Large intestine (tissue), 3 donors: Measurements from ENCODE around the gene RNF126. TPM values are rescaled to one million over a fixed set of nuclear protein-coding genes. Genes with fewer than 3 reads are reported as not detected.

Experiments
- DNase-seq, 2 donors: peaks; one replicate each; pipeline versions ENCODE4 v3.0.0 to v3.0.0-alpha.2; 2013
- H3K27ac ChIP-seq: one replicate; pipeline ENCODE4 v1.5.1; 2013; ENCODE audit warnings: low read length
- H3K27me3 ChIP-seq: 2 replicates; pipeline ENCODE4 v1.6.1; 2013; ENCODE audit warnings: low read length; ENCODE audit not compliant: control insufficient read depth, insufficient read depth
- H3K36me3 ChIP-seq: 2 replicates; pipeline ENCODE4 v1.6.1; 2013; ENCODE audit warnings: low read length; ENCODE audit not compliant: control insufficient read depth, insufficient read depth
- H3K4me1 ChIP-seq: one replicate; pipeline ENCODE4 v1.6.1; 2013; ENCODE audit warnings: low read length; ENCODE audit not compliant: control insufficient read depth, insufficient read depth
- H3K4me3 ChIP-seq: one replicate; pipeline ENCODE4 v1.5.1; 2013; ENCODE audit warnings: low read length
- H3K9me3 ChIP-seq: one replicate; pipeline ENCODE4 v1.6.1; 2013; ENCODE audit warnings: mild to moderate bottlenecking, low read depth, low read length, moderate library complexity; ENCODE audit not compliant: control insufficient read depth
- WGBS: methylation state at CpG from one replicate; pipeline ENCODE4 v1.1.5; 2013; ENCODE audit warnings: low lambda C conversion rate; ENCODE audit not compliant: insufficient coverage; 5-methylcytosine and 5-hydroxymethylcytosine counted together
- polyA plus RNA-seq: library from polyadenylated mRNA; unstranded; fragments of 120-200 nt; gene quantifications from one replicate; pipeline ENCODE4 v1.2.1, GENCODE V29; 2013

The RNF126 gene
- polyA plus RNA-seq, 1 donor, result 41.4 TPM

DNA sequence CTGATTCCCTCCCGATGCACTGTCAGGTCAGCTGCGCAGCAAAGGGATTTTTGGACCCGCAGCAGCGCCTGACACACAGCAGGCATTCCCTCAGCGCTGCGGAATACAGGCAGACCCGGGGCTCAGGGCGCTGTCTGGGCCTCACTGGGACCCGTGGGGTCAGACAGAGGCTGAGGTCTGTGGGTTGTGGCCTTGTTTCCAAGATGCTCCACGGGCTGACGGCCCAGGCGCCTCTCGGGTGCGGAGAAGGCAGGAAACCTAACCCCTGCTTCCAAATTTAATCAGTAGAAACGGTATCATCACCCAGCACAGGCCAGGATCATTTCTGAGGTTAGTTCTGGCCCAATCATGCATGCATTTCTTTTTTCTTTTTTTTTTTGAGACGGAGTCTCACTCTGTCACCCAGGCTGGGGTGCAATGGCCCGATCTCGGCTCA is 686 bp upstream of the RNF126 start:
- Histone ChIP-seq H3K4me3 (peak overlapping the region; percentile 67), H3K27ac (peak overlapping the region; percentile 99), H3K27me3 (no peaks in the 10 kb centered on the region), H3K4me1 (peaks cover 46% of the 10 kb centered on the region), H3K9me3 (peaks cover 23% of the 10 kb centered on the region), H3K36me3 (no peaks in the 10 kb centered on the region)
- no CpG with 5 or more reads among the region's 18 CpGs for WGBS
- DNase-seq, result peak in 1 of 2 donors; percentile 33

DNA sequence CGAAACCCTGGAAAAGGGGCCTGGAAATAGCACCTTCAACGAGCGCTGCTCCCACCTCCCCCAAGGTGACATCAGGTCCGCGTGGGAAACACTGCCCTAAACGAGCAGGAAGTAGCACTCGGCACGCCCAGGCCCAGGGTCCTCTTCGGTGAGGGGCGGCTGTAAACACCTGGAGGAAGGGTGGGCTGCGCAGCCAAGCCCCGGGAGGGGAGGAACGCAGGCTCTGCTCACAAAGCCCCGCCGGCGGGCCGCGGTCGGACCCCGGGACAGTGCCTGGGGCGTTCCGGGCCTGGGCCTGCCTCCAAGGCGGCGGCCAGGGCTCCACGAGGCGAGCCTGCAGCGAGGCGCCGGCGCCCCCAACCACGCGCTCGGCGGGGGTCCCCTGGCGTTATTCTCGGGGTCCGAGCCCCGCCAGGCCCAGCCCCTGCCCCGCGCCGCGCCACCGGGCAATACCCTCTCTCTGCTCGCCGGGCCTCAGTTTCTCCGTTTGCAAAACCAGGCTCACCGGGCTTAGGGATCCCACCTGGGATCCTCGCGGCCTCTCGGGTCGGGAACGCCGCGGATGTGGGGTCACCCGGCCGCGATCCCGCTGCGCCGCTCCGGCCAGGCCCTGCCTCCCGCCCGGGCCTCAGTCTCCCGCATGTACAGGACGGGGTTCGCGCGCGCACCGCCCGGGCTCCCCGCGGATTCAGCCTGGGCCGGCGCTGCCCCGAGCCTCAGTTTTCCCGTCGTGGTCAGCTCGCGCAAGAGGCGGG is 630 bp downstream of the RNF126 start:
- Histone ChIP-seq H3K4me1 (peaks cover 58% of the 10 kb centered on the region), H3K9me3 (peaks cover 20% of the 10 kb centered on the region), H3K36me3 (peaks cover 8% of the 10 kb centered on the region), H3K27ac (peak overlapping the region; percentile 95), H3K4me3 (peak overlapping the region; percentile 64), H3K27me3 (no peaks in the 10 kb centered on the region)
- no CpG with 5 or more reads among the region's 81 CpGs for WGBS
- DNase-seq, result peak; percentile 74 to 83

DNA sequence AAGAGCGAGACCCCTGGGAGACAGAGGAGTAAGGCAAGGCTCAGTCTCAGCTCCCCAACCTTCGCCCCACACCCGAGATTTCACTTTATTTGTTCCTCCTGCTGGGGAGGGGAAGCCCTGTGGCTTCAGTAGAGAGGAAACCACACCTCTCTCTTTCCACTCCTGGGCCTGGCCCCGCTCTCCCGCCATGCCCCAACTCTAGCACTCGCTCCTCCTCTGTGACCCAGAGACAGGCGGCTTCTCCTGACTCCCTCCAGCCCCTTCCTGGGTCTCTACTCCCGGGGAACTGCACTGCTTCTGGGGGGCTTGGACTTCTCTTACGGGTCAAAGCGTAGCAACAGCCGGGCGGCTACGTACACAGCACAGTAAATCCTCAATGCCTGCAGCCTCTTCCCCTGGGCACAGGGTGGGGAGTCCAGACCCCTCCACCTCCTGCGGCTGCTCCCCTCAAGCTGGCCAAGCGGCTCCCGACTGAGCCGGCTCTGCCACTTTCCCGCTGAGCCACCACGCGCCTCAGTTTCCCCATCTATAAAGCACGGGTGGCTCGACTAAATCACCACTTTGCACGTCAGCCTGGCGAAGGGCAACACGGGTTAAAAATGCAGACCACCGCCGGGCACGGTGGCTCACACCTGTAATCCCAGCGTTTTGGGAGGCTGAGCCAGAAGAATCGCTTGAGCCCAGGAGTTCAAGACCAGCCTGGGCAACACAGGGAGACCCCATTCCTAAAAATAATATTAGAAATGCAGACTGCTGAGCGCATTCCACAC is 1.4 kb downstream of the RNF126 start:
- Histone ChIP-seq H3K4me1 (peaks cover 63% of the 10 kb centered on the region), H3K27me3 (no peaks in the 10 kb centered on the region), H3K9me3 (peaks cover 16% of the 10 kb centered on the region), H3K4me3 (peak overlapping the region; percentile 64), H3K27ac (peak overlapping the region; percentile 95), H3K36me3 (peaks cover 13% of the 10 kb centered on the region)
- DNase-seq, result peak in 1 of 2 donors; percentile 59
- WGBS, result 0% methylated on average over 3 of the region's 31 CpGs

DNA sequence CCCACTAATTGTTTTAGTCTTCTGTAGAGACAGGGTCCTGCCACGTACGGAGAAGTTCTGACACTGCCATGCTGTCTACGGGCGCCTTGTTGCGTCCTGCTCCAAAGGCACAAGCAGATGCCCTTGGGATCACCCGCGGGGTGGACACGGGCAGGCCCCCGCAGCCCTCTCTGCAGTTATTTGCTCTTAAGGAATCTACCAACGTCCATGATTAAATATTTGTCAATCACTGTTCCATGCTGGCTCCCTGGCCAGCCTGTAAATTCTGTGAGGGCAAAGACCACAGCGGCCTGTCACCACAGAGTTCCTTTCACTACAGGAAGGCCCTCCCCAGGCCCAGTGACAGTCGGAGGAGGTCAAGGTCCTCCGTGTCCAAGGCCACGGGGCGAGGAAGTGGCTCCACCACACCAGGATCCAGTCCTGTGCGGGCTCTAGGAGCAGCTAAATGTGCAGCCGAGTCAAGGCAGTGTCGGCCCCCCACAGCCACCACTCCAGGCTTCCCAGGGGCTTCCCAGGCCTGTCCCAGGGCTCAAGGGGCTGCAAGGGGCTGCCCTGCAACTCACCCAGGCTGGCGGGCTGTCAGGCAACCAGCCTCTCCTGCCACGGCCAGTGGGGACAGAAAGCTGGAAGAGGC is 2.1 kb downstream of the RNF126 start:
- Histone ChIP-seq H3K27ac (peak overlapping the region; percentile 95), H3K4me1 (peaks cover 63% of the 10 kb centered on the region), H3K36me3 (peaks cover 13% of the 10 kb centered on the region), H3K27me3 (no peaks in the 10 kb centered on the region), H3K9me3 (peaks cover 16% of the 10 kb centered on the region), H3K4me3 (peak overlapping the region; percentile 64)
- peak; percentile 79 to 90 for DNase-seq
- WGBS, result no CpG with 5 or more reads among the region's 20 CpGs

DNA sequence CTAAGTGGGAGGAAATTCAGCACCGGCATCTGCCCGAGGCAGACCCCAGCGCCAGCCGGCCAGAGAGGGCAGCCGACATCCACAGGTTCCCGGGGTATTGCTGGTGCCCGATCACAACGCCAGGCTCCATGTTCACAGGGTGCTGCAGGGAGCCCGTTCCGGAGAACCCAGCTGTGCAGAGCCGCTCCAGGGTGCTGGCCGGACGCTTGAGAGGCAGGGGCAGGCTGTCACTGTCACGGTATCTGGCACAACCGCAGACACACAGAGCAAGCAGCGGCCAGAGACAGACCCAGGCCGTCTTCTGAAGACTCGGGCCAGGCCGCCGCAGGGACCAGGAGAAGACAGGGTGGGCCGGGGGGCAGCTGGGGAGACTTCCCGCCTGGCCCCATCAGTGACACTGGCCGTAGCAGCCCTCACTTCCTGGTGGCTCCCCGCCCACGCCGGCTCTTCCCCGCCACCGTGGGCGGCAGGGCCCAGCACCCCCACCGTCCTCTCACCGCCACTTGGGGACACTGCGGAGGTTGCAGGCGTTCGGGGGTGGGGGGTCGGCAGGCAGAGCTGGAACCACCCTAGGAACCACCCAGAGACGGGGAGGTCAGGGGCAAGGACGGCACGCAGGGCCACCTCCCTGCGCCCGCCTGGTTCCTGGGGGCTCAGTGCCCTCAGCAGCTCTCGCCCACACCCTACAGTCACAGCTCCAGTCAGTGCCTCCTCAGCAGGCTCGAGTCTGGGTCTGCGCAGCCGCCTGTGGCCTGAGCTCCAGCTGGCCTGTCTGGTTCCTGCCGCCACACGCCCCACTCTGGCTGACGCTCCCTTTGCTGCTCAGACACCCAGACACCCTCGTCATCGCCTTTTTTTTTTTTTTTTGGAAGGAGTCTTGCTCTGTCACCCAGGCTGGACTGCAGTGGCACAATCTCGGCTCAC is 3.8 kb downstream of the RNF126 start:
- Histone ChIP-seq H3K9me3 (peaks cover 17% of the 10 kb centered on the region), H3K36me3 (peaks cover 20% of the 10 kb centered on the region), H3K4me3 (no peak overlapping the region), H3K4me1 (peaks cover 53% of the 10 kb centered on the region), H3K27ac (no peak overlapping the region), H3K27me3 (no peaks in the 10 kb centered on the region)
- DNase-seq, result no peak
- 52% methylated on average over 2 of the region's 50 CpGs for whole genome bisulfite sequencing

DNA sequence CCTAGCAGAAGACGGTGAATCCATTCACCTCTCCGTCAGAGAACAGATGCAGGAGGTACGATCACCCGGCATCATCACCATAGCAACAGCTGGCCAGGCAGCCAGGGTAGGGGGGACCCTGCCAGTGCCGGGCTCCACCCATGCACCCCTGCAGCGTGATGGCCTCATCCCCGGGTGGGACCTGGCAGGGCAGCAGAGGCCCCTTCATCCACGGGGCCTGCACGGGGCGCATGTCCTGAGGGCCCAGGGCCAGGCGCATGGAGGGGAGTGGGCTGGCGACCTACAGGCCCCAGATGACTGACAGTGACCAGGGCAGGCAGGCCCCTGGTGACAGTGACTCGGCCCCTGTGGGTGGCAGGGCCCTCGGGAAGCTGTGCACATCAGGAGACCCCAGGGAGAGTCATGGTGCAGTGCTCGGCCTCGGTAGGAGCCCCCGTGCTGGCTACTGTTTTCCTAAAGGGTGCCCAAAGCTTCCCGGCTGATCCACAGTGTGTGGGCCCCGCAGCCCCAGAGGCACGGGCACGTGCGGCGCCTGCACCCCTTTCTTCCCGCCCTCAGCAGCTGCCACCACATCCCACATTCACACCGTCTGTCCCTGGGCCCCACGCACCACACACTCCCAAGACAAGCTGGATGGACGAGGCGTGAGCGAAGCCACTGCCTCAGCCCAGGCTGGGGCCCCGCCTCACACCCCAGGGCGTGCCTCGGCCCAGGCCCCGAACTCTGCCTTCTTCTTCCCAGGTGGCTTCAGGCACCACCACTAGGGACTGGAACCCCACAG is 4.8 kb downstream of the RNF126 start:
- peaks cover 45% of the 10 kb centered on the region for H3K4me1 ChIP-seq
- H3K27ac ChIP-seq, result no peak overlapping the region
- H3K27me3 ChIP-seq, result no peaks in the 10 kb centered on the region
- DNase-seq, result peak in 1 of 2 donors; percentile 47
- WGBS, result no CpG with 5 or more reads among the region's 33 CpGs
- no peak overlapping the region for H3K4me3 ChIP-seq
- peaks cover 21% of the 10 kb centered on the region for H3K9me3 ChIP-seq
- H3K36me3 ChIP-seq, result peaks cover 29% of the 10 kb centered on the region

DNA sequence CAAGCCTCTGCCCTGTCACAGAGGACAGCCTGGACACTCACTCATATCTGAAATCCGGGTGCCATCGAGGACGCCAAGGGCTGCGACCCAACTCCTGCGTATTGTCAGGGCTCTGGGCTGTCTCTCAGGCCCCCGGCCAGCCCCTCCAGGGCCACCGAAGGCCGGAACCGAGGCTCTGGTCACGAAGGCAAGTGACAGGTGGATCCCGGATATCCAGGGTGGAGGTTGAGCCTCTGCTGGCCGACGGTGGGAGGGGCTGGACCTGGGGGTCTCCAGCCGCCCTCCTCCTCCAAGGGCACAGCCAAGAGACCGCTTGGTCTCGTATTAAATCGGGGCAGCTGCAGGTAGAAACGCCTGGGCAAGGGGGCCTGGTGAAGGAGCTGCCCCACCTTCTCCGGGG is 5.4 kb downstream of the RNF126 start:
- peaks cover 35% of the 10 kb centered on the region for H3K36me3 ChIP-seq
- H3K4me1 ChIP-seq, result peaks cover 45% of the 10 kb centered on the region
- H3K9me3 ChIP-seq, result peaks cover 20% of the 10 kb centered on the region
- no peaks in the 10 kb centered on the region for H3K27me3 ChIP-seq
- no peak for DNase-seq
- WGBS, result no CpG with 5 or more reads among the region's 19 CpGs
- no peak overlapping the region for H3K27ac ChIP-seq
- no peak overlapping the region for H3K4me3 ChIP-seq

DNA sequence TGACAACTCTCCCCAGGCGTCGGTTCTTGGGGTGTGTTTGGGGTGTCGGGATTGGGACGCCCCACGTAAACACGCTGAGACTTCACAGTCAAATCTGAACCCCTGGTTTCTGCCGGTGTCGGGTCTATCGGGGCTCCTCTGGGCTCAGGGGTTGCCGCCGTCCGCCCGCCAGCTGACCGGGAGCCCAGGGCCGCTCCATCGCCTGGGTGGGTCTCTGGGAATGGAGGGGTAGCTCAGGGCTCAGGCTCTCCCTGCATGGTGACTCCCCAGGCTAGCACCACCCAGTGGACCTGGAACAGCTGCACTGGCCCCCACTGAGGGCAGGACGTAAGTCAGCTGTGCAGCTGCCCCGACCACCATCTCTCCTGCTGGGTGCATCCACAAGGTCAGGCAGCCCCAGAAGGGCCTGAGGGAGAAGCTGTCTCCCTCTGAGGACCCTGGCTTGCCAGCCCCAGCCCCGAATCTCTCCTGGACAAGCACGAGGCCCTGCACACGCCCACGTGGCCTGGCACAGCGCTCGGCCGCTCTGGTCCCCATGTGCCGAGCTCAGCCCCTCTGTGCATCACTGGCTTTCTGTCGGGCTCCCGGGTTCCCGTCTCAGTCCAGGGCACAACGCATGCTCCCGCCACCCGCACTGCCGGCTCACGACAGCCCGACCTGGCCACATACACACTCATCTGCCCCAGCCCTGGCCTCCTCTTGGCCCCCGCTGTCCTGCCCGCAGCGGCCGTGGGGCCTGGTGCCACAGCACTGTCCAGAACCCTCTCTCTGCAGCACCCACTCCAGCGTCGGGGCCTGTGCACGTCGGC is 6.1 kb downstream of the RNF126 start:
- Histone ChIP-seq H3K27me3 (no peaks in the 10 kb centered on the region), H3K4me3 (no peak overlapping the region), H3K4me1 (peaks cover 45% of the 10 kb centered on the region), H3K36me3 (peaks cover 42% of the 10 kb centered on the region), H3K9me3 (peaks cover 20% of the 10 kb centered on the region), H3K27ac (no peak overlapping the region)
- no CpG with 5 or more reads among the region's 43 CpGs for WGBS
- no peak for DNase-seq

DNA sequence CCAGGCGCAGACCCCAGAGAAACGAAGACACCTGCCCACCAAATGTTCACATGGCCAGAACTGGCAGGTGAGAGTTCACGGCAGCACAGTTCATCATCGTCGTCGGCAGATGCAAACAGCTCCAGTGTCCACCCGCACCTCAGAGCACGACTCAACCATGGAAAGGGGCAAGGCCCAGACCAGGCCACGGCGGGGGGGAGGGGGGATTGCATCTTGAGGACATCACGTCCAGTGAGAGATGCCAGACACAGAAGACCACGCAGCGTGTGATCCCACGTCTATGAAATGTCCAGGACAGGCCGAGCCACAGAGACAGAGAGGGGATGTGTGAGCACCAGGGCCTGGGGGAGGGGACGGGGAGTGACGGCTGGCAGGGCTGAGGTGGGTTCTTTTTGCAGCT is 7.3 kb downstream of the RNF126 start:
- H3K27ac ChIP-seq, result no peak overlapping the region
- no peak for DNase-seq
- no peak overlapping the region for H3K4me3 ChIP-seq
- H3K27me3 ChIP-seq, result no peaks in the 10 kb centered on the region
- peaks cover 53% of the 10 kb centered on the region for H3K36me3 ChIP-seq
- peaks cover 35% of the 10 kb centered on the region for H3K4me1 ChIP-seq
- whole genome bisulfite sequencing, result no CpG with 5 or more reads among the region's 17 CpGs
- peaks cover 20% of the 10 kb centered on the region for H3K9me3 ChIP-seq
